PFSK-1 (cell line): ENCODE data around the gene GIMAP2.

Experiments used
- FOXP2 ChIP-seq: optimal IDR thresholded peaks from 2 replicates; pipeline ENCODE3; 2011; ENCODE audit warnings: borderline replicate concordance, control low read depth, inconsistent platforms; ENCODE audit not compliant: insufficient read depth; ENCODE audit errors: extremely low read length, extremely low read depth
- POLR2AphosphoS5 ChIP-seq: IDR thresholded peaks from 2 replicates; pipeline ENCODE4 v1.6.1; 2012; ENCODE audit warnings: low read depth, mild to moderate bottlenecking, control low read depth, low read length, moderate library complexity
- TAF1 ChIP-seq: IDR thresholded peaks from 2 replicates; pipeline ENCODE4 v1.6.1; 2012; ENCODE audit warnings: low read length, control low read depth, borderline replicate concordance; ENCODE audit not compliant: insufficient read depth

GRCh38 chr7:150719436-150719835 lies 33.9 kb downstream of the GIMAP2 start:
- TF ChIP-seq POLR2AphosphoS5 (no peak), FOXP2 (no peak), TAF1 (no peak)
